GM04504 (cell line): ENCODE measurements around the gene CCDC63.
A peak's percentile ranks its signal among the peaks of the same experiment; 100 is the strongest.
"Not testable (repeated sequence)": the region's sequence is repeated elsewhere in the genome, so short reads cannot be mapped to it uniquely, and the experiment has no call there.

Experiments used
- DNase-seq: peaks from one replicate; pipeline ENCODE4 v3.0.0-alpha.2; 2012; ENCODE audit warnings: low read depth

Gene CCDC63

DNA sequence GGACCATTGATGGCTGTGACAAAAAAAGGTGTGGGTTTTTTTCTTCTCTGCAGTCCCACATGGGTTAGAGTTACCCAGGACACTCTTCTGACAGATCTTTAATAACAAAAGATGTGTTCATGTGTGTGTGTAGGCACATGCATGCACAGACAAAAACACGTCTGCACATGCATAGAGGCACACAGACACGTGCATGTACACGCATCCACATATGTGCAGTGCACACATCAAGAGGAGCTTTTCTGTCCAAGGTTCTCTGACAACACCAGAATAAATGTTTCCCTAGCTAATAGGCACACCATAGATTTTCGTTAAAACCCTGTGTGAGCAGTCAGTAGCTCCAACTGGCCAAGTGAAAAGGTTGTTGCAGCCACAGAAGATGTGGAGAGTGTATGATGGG, 76.4 kb downstream of the CCDC63 start:
- DNase-seq, result no peak

DNA sequence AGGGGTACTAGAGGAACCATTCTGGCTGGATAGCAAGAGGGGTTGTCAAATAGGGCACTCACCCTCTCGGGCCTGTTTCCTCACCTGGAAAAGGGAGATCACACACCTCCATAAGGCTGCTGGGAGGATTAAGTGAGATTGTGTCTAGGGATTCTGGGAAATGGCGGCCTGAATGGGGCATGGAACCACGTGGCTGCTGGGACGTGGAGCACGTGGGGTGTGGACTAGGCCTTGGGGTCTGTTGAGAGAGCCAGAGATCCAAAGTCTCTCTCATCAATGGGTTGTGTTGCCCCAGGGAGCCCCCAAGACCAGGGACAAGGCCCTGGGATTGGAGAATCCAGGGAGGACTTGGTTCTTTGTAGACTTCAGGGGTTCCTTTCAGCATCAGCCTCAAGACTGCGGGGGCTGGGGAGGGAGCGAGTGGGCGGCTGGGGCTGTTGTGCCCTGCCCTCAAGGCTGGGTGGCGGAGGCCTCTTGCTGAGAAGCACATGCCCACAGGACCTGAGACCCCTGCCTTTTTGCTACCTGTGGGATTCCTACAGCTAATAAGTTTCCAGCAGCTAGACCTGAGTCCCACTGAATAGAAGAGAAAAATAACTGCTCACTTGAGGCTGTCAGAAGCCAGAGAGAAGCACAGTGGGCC, 77.0 kb downstream of the CCDC63 start:
- no peak for DNase-seq

DNA sequence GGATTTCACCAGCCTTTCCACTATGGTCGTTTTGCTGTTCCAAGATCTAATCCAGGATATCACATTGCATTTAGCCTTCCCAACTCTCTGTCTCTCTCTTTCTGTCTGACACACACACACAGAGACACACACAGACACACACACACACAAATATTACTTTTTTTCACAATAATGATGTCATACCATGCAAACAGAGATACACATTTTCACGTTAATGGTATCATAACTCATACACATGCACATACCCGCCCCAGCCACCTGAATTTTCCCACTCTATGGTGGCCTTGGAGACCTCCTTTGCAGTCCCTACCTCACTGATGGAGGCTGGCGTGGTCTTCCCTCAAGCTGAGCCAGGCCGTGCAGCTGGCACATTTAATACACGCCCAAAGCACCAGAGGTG, 80.8 kb downstream of the CCDC63 start:
- DNase-seq, result no peak

DNA sequence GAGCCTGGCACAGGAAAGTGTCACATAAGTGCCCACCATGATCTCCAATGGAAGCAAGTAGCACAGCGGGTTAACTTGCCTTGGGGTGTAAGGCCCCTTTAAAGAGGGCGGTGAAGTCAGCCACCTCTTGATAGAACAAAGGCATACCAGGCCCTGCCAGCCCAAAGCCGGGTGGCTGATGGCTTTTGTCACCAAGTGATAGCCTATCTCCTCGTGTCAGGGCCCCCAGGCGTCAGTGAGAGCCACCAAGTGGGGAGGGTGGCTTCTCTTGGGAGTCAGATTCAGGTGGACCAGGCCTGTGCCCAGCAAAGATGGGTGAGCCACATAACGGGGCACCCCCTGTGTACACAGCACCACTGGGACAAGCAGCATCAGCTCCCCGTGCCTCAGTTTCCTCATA, 81.9 kb downstream of the CCDC63 start:
- no peak for DNase-seq

DNA sequence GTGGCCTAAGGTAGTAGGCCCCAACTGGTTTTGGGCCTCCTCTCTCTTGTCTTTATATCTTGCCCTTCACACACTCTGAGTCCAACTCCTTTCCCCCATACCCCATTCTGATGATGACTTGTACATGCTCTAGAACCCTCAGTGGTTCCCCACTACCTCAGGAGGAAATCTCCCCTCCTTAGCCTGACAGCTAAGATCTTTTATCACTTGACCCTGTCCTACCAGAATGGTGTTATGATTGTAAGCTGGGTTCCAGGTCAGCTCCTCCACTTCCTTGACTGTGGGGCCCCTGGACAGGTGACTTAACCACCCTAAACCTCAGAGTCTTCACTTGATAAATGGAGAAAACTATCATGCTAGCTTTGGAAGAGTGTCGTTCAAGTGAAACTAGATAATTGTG, 83.0 kb downstream of the CCDC63 start:
- DNase-seq, result no peak

DNA sequence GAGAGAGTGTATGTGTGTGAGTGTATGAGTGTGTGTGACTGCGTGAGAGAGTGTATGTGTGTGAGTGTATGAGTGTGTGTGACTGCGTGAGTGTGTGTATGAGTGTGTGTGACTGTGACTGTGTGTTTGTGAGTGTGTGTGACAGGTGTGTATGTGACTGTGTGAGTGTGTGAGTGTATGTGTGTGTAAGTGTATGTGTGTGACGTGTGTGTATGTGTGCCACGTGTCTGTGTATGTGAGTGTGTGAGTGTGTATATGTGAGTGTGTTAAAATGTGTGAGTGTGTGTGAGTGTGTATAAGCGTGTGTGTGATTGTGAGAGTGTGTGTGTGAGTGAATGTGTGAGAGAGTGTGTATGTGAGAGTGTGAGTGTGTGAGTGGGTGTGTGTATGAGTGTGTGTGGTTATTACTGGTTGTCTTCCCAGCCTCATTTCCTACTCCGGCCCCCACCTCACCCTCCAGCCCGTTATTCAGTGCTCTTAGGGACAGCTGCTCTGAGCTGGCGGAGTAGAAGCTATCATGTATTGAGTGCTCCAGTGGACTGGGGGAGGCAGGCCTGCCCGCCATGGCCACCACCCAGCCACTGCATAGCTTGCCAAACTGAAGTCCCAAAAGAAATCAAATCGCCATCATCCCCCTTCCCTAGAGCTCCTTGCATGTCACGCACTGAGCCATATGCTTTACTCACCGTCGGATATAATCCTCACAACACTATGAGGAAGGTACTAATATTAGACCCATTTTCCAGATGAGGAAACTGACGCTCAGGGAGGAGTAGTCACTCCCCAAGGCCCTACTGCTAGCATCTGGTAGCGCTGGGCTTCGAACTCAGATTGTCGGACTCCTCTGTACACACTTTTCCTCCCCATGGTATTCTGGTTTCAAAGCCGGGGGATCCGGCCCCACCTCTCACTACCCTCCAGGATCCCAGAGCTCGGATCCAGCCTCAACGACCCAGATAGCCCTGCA, 83.8 kb downstream of the CCDC63 start:
- no peak for DNase-seq

DNA sequence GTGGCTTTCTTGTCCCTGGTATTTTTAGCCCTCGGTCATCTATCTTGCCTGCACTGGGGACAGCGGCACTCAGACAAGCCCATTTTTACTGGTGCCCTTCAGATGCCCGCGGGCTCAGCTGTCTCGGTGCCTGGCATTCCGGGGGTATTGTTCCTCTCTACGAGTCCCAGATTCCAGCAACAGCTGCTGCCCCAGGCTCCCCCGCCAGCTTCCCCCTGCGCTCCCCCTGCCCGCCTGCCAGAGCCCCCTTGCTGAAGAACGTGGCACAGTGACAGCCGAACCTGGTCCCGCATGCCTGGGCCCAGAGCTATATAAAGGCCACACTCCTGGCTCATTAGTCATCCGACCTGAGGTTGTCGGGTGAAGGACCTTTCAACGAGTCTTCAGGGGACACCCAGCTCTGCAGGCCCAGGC, 84.5 kb downstream of the CCDC63 start:
- DNase-seq, result no peak

DNA sequence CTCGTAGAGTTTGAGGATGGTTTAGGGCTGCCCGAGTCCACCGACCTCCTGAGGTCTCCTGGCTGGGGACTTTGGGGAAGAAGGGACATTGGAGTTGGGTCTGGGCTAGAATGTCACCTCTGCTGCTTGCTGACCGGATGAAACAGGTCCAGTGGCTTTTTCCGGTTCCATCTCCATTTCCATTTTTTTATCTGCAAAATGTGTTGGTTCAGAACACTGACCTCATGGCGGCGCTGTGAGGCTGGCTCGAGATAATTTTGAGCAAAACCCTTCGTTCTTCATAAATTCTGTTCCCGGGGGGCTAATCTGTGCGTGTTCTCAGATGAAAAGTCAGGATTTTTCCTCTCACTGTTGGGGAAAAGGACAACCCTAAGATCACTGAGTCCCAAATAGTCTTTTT, 85.3 kb downstream of the CCDC63 start:
- DNase-seq, result no peak

DNA sequence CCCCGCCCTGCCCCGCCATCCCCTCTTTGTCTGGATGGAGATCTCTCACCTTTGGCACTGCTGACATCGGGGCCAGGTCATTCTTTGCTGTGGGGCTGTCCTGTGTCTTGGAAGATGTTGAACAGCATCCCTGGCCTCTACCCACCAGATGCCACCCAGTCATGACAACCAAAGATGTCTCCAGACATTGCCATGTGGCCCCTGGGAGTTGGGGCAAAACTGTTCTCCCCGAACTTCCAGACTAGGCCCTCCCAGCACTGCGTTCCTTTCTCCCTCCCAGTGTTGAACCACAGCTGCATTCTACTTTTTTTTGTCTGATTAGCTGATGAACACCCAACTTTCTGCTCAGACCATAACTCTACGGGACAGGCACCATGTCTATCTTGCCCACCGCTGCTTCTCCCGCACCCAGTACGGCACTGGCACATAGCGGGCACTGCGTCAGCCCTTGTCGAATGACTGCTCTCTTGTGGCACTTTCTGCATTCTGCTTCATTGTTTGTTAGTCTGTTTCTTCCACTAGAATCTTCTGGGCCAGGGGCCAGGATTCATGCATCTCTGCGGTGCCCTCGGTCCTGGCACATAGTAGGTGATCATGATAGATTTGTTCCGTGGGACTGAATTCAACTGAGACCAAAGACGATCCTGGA, 86.7 kb downstream of the CCDC63 start:
- DNase-seq, result no peak

DNA sequence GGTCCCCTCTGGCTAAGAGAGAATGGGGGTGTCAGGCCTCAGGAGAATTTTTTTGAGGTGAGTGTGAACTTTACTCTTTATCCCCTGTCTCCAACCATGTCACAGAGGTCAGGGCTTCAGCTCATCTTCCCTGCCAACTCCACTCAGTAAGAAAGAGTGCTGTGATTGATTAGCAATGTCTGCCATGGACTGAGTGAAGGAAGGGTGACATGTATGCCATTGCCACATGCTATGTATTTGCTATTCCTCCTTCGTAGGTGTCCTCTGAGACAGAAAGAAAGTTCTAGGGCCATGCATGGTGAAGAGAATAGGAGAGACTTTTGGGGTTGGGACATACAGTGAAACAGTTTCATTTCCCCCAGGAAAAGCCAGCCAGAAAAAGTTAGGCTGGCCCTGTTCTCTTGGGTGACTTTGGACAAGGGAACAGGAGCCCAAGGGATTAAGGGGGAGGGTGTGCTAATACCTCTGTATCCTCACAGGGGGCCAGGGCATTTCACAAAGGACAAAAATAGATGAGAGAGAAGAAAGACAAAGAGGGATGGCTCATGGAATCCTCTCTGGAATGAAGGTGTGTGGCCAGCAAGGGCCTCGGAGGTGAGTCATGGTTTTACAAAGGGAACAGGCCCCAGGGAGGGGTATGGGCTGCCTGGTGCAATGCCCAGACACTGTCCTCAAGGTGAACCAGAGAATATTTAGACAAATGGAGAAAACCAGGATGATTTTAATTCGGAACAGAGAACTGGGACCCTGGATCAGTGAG, 87.5 kb downstream of the CCDC63 start:
- no peak for DNase-seq

DNA sequence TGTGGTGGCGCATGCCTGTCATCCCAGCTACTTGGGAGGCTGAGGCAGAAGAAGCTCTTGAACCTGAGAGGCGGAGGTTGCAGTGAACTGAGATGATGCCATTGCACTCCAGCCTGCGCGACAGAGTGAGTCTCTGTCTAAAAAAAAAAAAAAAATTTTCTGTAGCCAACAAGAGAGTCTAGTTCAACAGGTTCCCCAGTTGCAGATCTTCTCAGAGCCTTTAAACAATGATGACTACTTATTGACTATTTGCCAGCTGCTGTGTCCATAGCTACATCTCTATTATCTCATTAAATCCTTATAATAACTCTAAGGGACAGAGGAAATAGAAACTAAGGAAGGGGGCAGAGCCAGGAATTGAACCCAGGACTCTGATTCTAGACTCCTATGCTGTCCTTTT, 88.8 kb downstream of the CCDC63 start:
- DNase-seq, result no peak

DNA sequence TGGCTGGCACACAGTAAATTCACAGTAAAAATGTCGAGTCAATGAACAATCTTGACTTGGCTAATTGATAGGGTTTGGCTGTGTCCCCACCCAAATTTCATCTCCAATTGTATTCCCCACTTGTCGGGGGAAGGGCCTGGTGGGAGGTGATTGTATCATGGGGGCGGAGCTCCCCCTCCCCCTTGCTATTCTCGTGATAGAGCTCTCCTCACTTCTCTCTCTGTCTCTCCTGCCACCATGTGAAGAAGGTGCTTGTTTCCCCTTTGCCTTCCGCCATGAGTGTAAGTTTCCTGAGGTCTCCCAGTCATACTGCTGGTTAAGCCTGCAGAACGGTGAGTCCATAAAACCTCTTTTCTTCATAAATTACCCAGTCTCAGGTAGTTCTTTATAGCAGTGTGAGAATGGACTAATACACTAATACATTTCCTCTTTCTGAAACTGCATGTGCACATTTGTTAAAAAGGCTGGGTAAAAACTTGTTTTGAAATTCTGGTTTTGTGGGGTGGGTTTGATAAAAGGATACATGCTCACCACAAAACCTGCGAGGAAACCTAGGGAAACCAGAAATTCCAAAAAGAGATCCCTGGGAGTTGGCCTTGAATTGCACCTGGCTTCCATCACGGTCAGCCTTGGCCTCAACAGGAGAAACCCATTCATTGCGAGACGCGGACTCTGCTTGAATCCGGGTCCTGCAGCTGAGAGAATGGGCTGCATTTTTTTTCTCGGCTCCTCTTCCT, 89.7 kb downstream of the CCDC63 start:
- DNase-seq, result no peak

DNA sequence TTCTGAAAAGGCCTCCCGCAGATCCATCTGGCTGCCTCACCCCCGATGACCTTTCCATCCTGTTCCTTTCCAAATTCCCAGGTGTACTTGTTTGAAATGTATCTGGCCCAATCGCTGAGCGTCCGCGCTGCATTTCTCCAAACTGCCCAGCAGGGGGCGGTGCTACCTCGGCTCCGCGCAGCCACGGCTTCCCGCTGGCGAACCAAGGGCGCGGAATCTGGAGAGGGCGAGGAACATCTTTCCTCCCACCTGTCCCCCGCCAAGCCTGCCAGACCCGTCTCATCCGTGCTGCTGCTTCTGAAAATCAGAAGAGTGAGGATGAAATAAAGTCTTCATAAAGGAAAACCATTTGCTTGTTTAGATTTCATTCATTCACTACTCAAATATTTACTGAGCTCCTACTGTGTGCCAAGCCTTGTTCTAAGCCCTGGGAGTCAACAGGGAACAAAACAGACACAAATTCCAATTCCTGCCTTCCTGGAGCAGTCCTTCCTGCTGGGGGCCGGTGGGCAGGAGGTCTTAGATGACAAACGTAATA, 90.4 kb downstream of the CCDC63 start:
- DNase-seq, result peak; percentile 6

DNA sequence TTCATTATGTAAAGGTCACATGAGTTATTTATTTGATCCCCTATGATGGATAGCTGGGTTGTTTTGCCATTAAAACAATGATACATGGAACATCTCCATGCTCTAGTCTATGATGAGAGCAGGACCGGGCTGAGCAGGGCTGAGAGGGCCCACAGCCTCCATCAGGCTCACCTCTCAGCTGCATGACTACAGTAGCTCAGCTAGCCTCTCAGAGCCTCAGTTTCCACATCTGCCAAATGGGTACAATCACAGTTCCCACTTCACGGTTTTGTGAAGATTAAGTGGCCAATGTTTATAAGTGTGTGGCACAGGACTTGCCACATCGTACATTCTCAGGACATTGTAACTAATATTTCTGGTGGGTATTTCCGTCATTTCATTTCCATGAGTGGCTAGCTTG, 93.5 kb downstream of the CCDC63 start:
- DNase-seq, result no peak

DNA sequence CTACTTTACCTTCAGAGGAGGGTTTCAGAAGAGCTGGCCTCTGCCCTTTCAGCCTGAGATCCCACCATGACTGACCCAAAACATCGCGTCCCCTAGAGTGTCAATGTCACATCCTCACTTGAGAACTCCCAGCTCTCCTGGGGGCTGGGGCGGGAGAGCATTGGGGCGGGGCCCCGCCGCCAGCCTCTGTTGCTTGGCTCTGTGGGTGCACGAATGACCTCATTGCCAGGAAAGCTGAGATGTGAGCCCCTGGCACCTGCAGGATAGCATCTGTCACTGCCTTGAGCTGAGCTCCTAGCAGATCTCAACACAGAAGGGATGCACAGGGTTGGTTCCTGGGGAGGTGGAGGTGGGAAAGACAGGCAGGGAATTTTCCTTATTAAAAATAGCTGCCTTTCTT, 94.1 kb downstream of the CCDC63 start:
- no peak for DNase-seq

DNA sequence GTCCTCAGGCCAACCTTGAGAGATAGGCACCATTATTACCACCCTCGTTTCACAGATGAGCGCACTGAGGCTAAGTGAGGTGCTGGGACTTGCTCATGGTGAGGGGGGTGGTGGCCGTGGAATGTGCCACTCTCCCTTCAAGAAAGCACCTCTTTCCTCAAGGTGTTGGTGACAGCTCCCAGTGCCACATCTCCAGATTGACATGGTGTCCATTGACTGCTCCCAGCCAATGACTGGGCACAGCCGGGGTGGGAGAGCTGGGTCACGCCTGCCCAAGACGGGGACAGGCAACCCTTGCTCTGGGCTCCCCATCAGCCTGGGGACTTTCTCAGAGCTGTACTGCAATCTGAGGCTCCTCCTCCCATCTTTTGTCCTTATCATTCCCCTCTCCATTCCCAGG, 94.6 kb downstream of the CCDC63 start:
- no peak for DNase-seq

DNA sequence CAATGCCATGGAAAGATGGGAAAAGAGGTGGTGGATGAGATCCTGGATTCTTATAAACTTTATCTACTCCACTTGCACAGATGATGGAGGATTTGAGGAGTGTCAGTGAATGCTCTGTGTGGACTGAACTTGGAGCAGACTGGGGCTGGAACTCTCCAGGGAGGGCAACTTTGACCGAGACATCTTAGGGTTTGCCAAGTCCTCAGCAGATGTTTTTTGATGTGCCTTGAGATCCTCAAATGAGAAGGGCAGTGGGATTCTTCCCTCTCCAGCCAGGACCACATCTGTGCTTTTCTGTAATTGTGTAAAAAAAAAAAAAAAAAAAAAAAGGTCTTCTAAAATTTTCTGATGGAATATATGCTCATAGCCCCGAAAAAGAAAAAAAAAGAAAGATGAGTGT, 96.6 kb downstream of the CCDC63 start:
- no peak for DNase-seq

DNA sequence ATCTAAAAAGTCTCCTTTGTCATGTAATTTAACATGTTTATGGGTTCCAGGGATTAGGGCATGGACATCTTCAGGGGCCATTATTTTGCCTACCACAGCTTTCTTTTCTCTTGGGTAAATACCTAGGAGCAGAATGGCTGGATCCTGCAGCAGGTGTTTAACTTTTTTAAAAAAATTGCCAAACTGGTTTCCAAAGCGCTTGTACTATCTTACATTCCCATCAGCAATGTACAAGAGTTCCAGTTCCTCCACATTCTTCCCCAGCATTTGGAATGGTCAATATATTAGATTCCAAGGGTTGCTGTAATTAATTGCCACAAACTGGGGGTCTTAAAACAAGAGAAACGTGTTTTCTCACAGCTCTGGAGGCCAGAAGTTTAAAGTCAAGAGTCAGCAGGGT, 101.3 kb downstream of the CCDC63 start:
- DNase-seq, result no peak

DNA sequence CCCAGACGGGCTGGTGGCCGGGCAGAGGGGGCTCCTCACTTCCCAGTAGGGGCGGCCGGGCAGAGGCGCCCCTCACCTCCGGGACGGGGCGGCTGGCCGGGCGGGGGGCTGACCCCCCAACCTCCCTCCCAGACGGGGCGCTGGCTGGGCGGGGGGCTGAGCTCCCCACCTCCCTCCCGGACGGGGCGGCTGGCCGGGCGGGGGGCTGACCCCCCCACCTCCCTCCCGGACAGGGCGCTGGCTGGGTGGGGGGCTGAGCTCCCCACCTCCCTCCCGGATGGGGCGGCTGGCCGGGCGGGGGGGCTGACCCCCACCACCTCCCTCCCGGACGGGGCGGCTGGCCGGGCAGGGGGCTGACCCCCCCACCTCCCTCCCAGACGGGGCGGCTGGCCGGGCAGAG, 103.7 kb downstream of the CCDC63 start:
- DNase-seq, result not testable (repeated sequence)

DNA sequence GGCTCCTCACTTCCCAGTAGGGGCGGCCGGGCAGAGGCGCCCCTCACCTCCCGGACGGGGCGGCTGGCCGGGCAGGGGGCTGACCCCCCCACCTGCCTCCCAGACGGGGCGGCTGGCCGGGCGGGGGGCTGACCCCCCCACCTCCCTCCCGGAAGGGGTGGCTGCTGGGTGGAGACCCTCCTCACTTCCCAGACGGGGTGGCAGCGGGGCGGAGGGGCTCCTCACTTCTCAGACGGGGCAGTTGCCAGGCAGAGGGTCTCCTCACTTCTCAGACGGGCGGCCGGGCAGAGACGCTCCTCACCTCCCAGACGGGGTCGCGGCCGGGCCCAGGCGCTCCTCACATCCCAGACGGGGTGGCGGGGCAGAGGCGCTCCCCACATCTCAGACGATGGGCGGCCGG, 104.1 kb downstream of the CCDC63 start:
- DNase-seq, result not testable (repeated sequence)
